T-helper 1 cell (primary cell): ENCODE results near the gene NR6A1.

Source experiments
- DNase-seq, 5 donors: peaks; one replicate each; pipeline ENCODE4 v3.0.0-alpha.2; 2012 to 2020

NR6A1 gene

GRCh38 chr9:124513376-124513994, 257.6 kb downstream of the NR6A1 start:
- DNase-seq: no peak

DNA sequence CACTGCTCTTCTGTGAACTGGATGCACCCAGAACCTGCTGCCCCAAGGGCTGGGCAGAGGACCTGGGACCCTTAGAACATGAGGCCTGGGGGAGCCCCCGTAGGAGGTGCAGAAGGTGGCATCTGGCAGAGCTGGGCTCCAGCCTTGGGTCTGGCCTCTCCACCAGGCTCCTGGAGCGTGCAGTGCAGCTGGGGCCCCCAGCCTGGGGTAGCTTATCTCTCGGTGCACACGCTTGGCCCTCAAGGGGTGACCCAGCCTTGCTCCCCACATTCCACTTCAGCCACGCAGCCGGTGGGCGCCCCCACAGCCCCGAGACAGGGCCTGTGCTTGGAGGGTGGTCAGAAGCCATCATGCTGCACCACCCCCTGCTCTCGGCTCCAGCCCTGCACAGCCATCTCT, 258.3 kb downstream of the NR6A1 start:
- DNase-seq: no peak

GRCh38 chr9:124511891-124512805, 259.0 kb downstream of the NR6A1 start:
- DNase-seq: no peak

- no peak for DNase-seq
Measured at GRCh38 chr9:124511426-124511840, 259.7 kb downstream of the NR6A1 start.

- DNase-seq: no peak
Measured at GRCh38 chr9:124510650-124511425, 260.3 kb downstream of the NR6A1 start.

GRCh38 chr9:124507880-124508423, 263.2 kb downstream of the NR6A1 start:
- DNase-seq: no peak

GRCh38 chr9:124506931-124507879, 263.9 kb downstream of the NR6A1 start, which contains the start of gene NR5A1:
Gene NR5A1, minus strand, starts transcription at chr9:124507399. Its CDS starts 4,004 bp downstream, at chr9:124503395.
- DNase-seq: no peak

DNA sequence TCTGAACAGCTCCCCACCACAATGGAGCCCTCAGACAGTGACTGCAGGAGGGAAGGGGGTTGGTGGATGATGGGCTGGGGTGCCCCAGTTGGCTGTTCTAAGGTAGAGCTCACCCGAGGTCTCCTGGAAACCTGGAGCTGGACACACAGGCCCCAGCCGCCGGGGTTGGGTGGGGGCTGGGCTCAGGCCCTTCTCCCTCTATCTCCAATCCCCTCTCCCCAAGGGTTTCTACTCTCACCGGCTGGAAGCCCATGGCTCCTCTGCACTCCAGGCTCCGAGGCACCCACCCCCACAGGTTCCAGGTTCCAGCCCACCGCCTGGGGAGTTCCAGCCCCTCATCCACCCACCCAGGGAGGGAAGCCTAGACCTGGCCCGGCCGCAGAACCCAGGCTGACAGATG, 264.7 kb downstream of the NR6A1 start:
- no peak for DNase-seq

DNA sequence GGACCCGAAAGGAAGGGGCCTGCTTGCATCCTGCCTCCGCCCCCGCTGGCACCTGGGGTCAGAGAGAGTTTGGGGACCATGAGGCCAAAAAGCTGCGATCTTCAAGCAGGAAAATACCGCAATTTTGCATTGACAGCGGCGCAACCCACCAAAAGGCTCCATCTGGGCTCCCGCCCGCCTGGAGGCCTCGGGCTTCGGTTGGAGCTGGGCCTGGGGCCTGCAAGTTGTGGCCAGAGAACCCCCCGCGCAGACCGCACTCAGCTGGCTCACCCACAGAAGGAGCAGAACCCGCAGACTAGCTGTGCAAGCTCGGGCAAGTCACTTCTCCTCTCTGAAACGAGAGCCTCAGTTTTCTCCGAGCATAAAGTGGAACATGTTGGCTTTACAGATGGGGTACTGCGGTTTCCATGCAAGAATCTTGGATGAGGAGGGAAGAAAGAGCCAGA, 265.2 kb downstream of the NR6A1 start:
- DNase-seq: no peak

- DNase-seq: no peak
Measured at GRCh38 chr9:124505006-124505900, 265.9 kb downstream of the NR6A1 start.

- DNase-seq: no peak
Measured at GRCh38 chr9:124504530-124505005, 266.5 kb downstream of the NR6A1 start.

DNA sequence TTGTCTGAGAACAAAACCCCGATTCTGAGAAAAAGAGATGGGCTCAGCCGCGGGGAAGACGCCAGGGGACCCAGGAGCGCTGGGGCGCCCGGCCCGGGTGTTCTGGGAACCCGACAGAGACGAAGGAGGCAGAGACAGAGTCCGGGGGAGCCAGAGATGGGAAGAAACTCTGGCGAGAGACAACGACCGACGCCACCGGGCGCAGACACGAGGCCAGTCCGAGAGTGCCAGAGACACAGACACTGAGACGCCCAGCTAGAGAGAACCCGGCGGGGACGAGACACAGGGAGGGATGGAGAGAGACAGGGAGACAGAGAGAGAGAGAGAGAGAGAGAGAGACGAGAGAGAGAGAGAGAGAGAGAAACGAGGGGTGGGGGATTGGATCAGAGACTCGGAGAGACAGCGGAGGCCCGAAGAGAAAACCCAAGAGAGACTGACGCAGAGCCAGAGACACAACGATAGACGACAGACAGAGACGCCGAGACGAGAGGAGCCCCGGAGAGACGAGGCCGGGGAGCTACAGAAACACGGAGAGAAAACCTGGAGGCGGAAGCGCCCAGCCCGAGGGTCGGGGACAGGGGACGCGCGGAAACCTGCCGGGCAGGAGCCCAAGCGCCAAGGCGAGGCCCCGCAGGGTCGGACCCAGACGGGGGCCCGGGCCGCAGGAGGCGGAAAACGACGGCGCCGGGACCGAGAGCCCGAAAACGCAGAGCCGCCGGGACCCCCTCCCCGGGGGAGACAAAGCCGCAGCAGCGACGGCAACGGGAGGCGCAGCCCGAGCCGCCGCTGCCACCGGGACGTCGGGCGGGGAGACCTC, 267.2 kb downstream of the NR6A1 start:
- no peak for DNase-seq

GRCh38 chr9:124502711-124503702, 268.1 kb downstream of the NR6A1 start:
- DNase-seq: no peak

DNA sequence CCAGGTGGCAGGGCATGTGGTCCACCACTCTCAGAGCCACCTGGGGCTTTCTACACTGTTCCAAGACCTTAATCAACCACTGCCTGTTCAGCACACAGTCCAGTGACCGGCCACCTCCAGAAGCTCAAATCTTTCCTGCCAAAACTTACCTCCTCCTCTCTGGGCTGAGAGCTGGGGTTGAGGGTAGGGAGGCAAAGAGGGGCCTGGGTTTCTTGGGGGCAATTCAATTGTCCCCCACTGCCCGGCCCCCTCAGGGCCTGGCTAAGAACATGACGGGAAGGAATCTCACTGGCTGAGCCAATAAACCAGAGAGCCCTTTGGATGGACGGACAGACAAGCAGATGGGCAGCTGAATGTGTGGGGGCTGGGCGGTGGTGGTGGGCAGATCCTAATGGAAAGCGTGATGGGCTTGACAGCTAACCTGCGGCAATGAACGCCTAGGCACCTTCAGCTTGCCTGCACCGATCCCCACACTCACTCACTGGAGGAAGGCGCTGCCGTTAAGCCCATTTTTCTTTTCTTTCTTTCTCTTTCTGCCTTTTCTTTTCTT, 269.3 kb downstream of the NR6A1 start:
- DNase-seq: no peak

GRCh38 chr9:124500796-124501611, 270.1 kb downstream of the NR6A1 start:
- DNase-seq: no peak

DNA sequence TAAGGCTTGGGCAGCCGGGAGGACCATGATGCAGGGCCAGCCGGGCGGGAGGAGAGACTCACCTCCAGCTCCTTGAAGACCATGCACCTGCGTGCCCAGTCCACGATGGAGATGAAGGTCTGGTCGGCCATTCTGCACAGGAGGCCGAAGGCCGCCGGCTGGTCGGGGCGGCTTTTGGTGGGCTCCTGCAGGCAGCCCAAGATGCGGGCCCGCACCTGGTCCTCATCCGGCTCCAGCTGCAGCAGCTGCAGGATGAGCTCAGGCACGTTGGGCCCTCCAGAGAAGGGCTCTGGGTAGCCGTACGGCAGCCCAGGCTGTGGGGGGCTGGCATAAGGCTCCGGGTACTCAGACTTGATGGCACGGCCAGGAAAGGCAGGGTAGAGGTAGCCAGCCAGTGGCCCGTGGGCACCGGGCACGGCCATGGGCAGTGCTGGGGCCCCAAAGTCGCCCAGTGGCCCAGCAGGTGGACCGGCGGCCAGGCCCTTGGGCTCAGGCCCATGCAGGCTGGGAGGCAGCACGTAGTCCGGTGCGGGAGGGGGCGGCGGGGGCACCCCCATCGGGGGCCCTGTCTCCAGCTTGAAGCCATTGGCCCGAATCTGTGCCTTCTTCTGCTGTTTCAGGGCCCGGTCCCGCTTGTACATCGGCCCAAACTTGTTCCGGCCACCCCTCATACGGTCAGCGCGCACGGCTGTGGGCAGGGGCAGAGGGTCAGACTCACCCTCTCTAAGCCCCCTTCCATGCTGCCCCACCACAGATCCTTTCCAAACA, 270.9 kb downstream of the NR6A1 start:
- no peak for DNase-seq
